HepG2 (cell line): ENCODE measurements around the gene VEZT. TPM values are rescaled to one million over a fixed set of nuclear protein-coding genes. Genes with fewer than 3 reads are reported as not detected.

Experiments
- ARID3A ChIP-seq: IDR thresholded peaks from 2 replicates; pipeline ENCODE4 v1.6.1; 2012; ENCODE audit warnings: low read depth, low read length, improper control_type of control experiment
- CENPBD1 ChIP-seq: sonication (generic); formaldehyde crosslinking; IDR thresholded peaks from 2 replicates; pipeline ENCODE4 v1.8.0; 2022; ENCODE audit warnings: missing genetic modification reagents, low read depth, mild to moderate bottlenecking, borderline replicate concordance
- HOMEZ ChIP-seq: IDR thresholded peaks from 2 replicates; pipeline ENCODE4 v1.6.1; 2016; ENCODE audit warnings: low read depth
- KLF16 ChIP-seq, 2 experiments: sonication (generic) in 1 of 2; formaldehyde crosslinking in 1 of 2; IDR thresholded peaks; 2 replicates each; pipeline versions ENCODE4 v1.6.1 to v1.8.0; 2016 to 2023; ENCODE audit warnings: missing genetic modification reagents in 2 of 2, missing compliant biosample characterization in 1 of 2
- MBNL3 ChIP-seq: fragments of 250-450 bp; sonication (Bioruptor Pico); conservative IDR thresholded peaks from 2 replicates; pipeline ENCODE4 v1.8.0; 2022; ENCODE audit warnings: mild to moderate bottlenecking, inconsistent platforms
- MIER2 ChIP-seq: IDR thresholded peaks from 2 replicates; pipeline ENCODE4 v1.6.1; 2016; ENCODE audit warnings: missing biosample characterization, missing genetic modification reagents
- MTF1 ChIP-seq: sonication (generic); formaldehyde crosslinking; IDR thresholded peaks from 2 replicates; pipeline ENCODE4 v1.5.0; 2020; ENCODE audit warnings: missing genetic modification reagents
- NFIB ChIP-seq: sonication (generic); formaldehyde crosslinking; IDR thresholded peaks from 2 replicates; pipeline ENCODE4 v1.9.0; 2021; ENCODE audit warnings: missing genetic modification reagents, mild to moderate bottlenecking, borderline replicate concordance
- NR1H2 ChIP-seq: sonication (generic); formaldehyde crosslinking; IDR thresholded peaks from 2 replicates; pipeline ENCODE4 v1.8.1; 2022; ENCODE audit warnings: low read depth, missing genetic modification reagents, borderline replicate concordance
- PAXIP1 ChIP-seq: sonication (generic); formaldehyde crosslinking; conservative IDR thresholded peaks from 2 replicates; pipeline ENCODE4 v1.4.0; 2020; ENCODE audit warnings: mild to moderate bottlenecking, missing genetic modification reagents, moderate library complexity
- SYNCRIP ChIP-seq: fragments of 200-400 bp; formaldehyde crosslinking; IDR thresholded peaks from 2 replicates; pipeline ENCODE4 v1.6.1; 2018; ENCODE audit warnings: mild to moderate bottlenecking, low read depth, low read length; ENCODE audit not compliant: insufficient read depth
- ZEB1 ChIP-seq: IDR thresholded peaks from 2 replicates; pipeline ENCODE4 v1.6.1; 2012; ENCODE audit warnings: mild to moderate bottlenecking, low read depth, inconsistent platforms; ENCODE audit not compliant: insufficient replicate concordance
- ZFY ChIP-seq: sonication (generic); formaldehyde crosslinking; IDR thresholded peaks from 2 replicates; pipeline ENCODE4 v1.4.0; 2020; ENCODE audit warnings: missing genetic modification reagents
- ZNF224 ChIP-seq: sonication (generic); formaldehyde crosslinking; IDR thresholded peaks from 2 replicates; pipeline ENCODE4 v1.5.0; 2020; ENCODE audit warnings: mild to moderate bottlenecking, missing genetic modification reagents
- ZNF282 ChIP-seq: fragments of 450-650 bp; IDR thresholded peaks from 2 replicates; pipeline ENCODE4 v1.6.1; 2018; ENCODE audit not compliant: partially characterized antibody
- ZNF326 ChIP-seq: sonication (generic); formaldehyde crosslinking; IDR thresholded peaks from 2 replicates; pipeline ENCODE4 v1.4.0; 2020; ENCODE audit warnings: missing genetic modification reagents, borderline replicate concordance
- ZNF44 ChIP-seq: sonication (generic); formaldehyde crosslinking; IDR thresholded peaks from 2 replicates; pipeline ENCODE4 v1.5.1; 2020; ENCODE audit warnings: mild to moderate bottlenecking, missing genetic modification reagents
- ZNF660 ChIP-seq: sonication (generic); formaldehyde crosslinking; IDR thresholded peaks from 2 replicates; pipeline ENCODE4 v1.5.1; 2020; ENCODE audit warnings: mild to moderate bottlenecking, low read depth, missing genetic modification reagents, borderline replicate concordance
- ZSCAN25 ChIP-seq: sonication (generic); formaldehyde crosslinking; IDR thresholded peaks from 2 replicates; pipeline ENCODE4 v1.8.0; 2022; ENCODE audit warnings: mild to moderate bottlenecking, missing genetic modification reagents
- ZUFSP ChIP-seq: sonication (generic); formaldehyde crosslinking; IDR thresholded peaks from 2 replicates; pipeline ENCODE4 v1.9.0; 2021; ENCODE audit warnings: missing genetic modification reagents, mild to moderate bottlenecking, borderline replicate concordance
- polyA plus RNA-seq, 8 experiments: library from polyadenylated mRNA; depleted of rRNA in 3 of 8; stranded (reverse) in 7 of 8; unstranded in 1 of 8; fragments of >200 nt; fragmentation: Illumina TruSeq in 4 of 8; extraction: Trizol in 4 of 8; gene quantifications; 2 replicates each; pipeline versions ENCODE4 v1.2.1 to v1.2.3, GENCODE V29; 2011 to 2016; ENCODE audit warnings: low read depth in 4 of 8, missing spikeins in 1 of 8, mixed read lengths in 1 of 8; ENCODE audit not compliant: insufficient read depth in 1 of 8
- total RNA-seq, 5 experiments: library from RNA; depleted of rRNA; stranded (reverse); fragments of >200 nt; fragmentation: Illumina TruSeq; extraction: Trizol; gene quantifications; 2 replicates each; pipeline ENCODE4 v1.2.3, GENCODE V29; 2016; ENCODE audit warnings: low read depth in 1 of 5

The VEZT gene
- total and polyA plus RNA-seq, 2 of the 13 experiments (the other 11 are each of a cell fraction or from before 2014, with no cell fraction given), result 35.5 to 51.6 TPM

- no peak for TF ChIP-seq MIER2 (CRISPR knock-in tag)
- no peak for TF ChIP-seq ZNF44 (CRISPR knock-in tag)
- TF ChIP-seq MTF1 (CRISPR knock-in tag), result no peak
- 0 out of 4 replicates have a peak, but pooled peaks of 1 of the 2 experiments have one; percentile 15 for TF ChIP-seq KLF16 (CRISPR knock-in tag; IDR thresholded peaks at IDR 0.05)
- no peak for TF ChIP-seq ZSCAN25
- no peak for TF ChIP-seq ZNF282
- no peak for TF ChIP-seq ZEB1
- TF ChIP-seq NR1H2 (CRISPR knock-in tag), result no peak
- TF ChIP-seq ZNF326 (CRISPR knock-in tag), result no peak
- TF ChIP-seq ARID3A, result peak; percentile 53
- TF ChIP-seq SYNCRIP, result no peak
- TF ChIP-seq PAXIP1 (CRISPR knock-in tag), result 0 out of 2 replicates have a peak, but pooled peaks have one; percentile 19
- TF ChIP-seq MBNL3, result no peak
- TF ChIP-seq ZNF224 (CRISPR knock-in tag), result no peak
- TF ChIP-seq CENPBD1 (CRISPR knock-in tag), result no peak
- no peak for TF ChIP-seq ZNF660
- TF ChIP-seq ZUFSP (CRISPR knock-in tag), result no peak
- TF ChIP-seq NFIB (CRISPR knock-in tag), result no peak
- peak; percentile 82; the same call in 1 of the 2 replicates for TF ChIP-seq HOMEZ (CRISPR knock-in tag)
- no peak for TF ChIP-seq ZFY (CRISPR knock-in tag)
These were observed 48.2 kb upstream of the VEZT start (continued) for GRCh38 chr12:95169368-95169767.
